GM13977 (cell line): Measurements from ENCODE around the gene GALNT9.

Source experiments
- DNase-seq: peaks from one replicate; pipeline ENCODE4 v3.0.0; 2012; ENCODE audit warnings: low spot score
- in situ Hi-C: fragments of 300-500 bp; cut with MboI; formaldehyde crosslinking; loops from one replicate; pipeline ENCODE4 v1.12.0; 2022; ENCODE audit warnings: low sequenced_read_pairs, low pct_unique_long_range_greater_than_20kb, mixed read lengths, inconsistent platforms; ENCODE audit not compliant: unreplicated experiment
- TF ChIP-seq, protein P1 (sequence below): IDR thresholded peaks from 2 replicates; pipeline ENCODE4 v1.5.1; 2012; ENCODE audit warnings: mild to moderate bottlenecking, control low read depth; ENCODE audit not compliant: insufficient read depth; ENCODE audit errors: extremely low read depth, missing control alignments

GALNT9 gene

DNA sequence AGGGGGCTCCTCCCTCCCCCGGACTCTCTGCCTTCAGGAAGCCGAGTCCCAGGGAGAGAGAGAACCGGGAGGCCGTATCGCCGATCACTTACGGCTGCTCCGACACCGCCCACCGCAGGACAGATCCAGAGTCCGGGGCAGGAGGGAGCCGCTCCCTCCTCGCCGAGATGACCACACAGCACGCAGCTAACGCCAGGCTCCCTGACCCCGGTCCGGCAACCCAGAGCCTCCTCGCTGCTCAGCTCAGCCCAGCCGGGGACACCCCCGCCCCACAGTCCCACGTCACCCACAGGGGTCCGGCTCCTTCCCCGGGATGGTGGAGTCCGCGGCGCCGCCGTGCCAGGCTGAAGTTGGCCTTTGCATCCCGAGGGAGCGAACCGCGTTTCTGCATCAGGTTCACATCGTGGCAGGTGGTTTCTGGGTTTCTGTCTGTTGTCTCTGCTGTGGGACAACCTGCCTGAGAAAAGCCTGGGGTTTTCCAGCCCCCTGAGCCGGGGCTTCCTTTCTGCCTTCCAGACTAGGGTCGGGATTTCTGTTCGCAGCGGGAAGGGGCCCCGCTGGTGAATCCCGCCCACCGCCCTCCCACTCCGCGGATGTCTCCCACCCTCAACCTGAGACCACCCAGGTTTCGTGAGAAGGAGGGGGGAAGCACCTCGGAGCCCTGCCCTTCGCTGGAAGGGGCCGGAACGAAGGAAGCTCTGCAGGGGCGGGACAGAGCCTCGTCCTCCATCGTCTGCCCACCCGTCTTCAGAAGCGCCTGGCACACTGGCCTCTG lies 123.9 kb downstream of the GALNT9 start:
- in situ Hi-C loops = no loop called here
- peak; percentile 66 for DNase-seq
- TF ChIP-seq, protein P1, sequence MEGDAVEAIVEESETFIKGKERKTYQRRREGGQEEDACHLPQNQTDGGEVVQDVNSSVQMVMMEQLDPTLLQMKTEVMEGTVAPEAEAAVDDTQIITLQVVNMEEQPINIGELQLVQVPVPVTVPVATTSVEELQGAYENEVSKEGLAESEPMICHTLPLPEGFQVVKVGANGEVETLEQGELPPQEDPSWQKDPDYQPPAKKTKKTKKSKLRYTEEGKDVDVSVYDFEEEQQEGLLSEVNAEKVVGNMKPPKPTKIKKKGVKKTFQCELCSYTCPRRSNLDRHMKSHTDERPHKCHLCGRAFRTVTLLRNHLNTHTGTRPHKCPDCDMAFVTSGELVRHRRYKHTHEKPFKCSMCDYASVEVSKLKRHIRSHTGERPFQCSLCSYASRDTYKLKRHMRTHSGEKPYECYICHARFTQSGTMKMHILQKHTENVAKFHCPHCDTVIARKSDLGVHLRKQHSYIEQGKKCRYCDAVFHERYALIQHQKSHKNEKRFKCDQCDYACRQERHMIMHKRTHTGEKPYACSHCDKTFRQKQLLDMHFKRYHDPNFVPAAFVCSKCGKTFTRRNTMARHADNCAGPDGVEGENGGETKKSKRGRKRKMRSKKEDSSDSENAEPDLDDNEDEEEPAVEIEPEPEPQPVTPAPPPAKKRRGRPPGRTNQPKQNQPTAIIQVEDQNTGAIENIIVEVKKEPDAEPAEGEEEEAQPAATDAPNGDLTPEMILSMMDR = no peak

DNA sequence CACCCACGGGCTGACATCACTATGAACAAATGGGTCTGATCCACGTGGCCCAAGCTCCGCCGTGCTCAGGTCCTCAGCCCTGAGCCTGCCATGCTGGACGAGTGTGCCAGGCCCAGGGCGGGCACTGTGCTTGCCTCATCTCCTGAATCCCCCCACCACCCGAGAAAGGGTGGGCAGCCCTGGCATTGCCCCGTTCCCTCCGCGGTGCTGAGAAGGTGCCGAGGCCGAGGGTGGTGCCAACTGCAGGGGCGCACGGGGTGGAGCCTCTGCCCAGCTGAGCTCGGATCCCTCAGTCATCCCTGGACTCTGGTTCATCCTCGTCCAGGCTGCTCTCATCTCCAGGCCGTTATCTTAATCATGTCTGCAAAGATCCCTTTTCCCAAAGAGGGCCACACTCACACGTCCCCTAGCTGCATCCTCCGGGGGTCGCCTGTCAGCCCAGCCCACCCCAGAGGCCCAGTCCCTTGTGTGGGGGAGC lies 124.6 kb downstream of the GALNT9 start:
- in situ Hi-C loops = no loop called here
- TF ChIP-seq, protein P1 = no peak
- DNase-seq = no peak

DNA sequence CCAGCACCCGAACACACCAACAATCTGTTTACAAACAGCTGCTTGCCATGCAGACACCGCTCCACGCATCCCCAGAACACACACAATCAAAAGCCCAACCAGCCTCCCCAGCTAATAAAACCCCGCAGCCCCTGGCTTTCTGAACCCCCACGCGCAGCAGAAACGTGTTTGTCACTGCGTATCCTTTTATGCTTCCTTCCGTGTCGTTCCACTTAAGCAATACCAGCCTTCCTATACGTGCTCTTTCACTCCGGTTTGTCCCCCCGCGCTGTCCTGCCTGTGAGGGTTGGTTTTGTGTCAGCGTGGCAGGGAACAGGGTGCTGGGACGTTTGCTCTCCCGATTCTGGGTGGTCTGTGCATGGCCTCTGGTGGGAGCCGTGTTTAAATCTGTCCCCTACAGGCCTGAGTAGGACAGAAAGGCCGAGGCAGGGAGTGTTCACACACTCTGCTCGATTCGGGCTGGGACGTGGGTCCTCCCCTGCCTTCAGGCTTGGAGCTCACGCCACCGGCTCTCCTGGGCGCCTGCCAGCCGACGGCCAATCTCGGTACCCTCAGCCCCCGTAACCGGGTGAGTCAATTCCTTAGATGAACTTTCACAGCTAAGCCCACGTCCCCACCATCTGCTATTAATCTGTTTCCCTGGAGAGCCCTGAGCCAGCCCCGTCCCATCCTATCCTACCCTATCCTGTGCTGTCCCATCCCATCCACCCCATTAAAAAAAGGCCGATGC lies 125.2 kb downstream of the GALNT9 start:
- in situ Hi-C loops = no loop called here
- TF ChIP-seq, protein P1 = no peak
- DNase-seq = no peak

DNA sequence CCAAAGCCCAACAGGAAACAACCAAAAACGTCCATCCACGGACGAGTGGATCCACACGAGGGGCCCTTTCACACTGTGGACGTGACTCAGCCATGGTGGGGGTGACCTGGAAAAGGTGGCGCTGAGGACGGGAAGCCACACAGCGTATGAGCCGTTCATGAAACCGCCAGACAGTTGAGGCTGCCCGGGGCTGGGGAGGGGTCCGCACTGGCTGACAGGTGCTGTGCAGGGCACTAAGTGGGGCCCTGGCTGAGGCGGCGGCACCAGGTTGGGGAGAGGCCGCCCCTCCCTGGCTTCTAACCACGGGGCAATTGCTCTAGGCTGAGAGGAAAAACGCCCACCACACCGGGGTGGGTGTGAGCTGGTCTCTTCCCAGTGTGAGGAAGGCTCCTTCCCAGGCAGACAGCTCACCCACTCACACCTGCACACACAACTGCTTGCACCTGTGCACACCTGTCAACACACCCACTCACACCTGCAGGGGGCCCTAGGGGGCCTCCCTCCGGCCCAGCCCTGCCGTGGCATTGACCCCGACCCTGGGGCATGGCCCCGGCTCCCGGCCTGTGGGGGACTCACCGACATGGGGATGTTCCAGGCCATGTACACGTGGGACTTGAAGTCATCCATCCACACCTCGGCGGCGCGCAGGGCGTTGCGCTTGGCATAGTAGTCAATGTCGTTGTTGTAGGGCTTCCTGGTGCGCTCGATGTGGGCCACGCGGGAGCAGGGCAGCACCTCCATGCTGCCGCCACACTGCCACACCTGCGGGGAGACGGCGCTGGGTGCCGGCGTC lies 126.3 kb downstream of the GALNT9 start:
- in situ Hi-C loops = no loop called here
- TF ChIP-seq, protein P1 = no peak
- no peak for DNase-seq

DNA sequence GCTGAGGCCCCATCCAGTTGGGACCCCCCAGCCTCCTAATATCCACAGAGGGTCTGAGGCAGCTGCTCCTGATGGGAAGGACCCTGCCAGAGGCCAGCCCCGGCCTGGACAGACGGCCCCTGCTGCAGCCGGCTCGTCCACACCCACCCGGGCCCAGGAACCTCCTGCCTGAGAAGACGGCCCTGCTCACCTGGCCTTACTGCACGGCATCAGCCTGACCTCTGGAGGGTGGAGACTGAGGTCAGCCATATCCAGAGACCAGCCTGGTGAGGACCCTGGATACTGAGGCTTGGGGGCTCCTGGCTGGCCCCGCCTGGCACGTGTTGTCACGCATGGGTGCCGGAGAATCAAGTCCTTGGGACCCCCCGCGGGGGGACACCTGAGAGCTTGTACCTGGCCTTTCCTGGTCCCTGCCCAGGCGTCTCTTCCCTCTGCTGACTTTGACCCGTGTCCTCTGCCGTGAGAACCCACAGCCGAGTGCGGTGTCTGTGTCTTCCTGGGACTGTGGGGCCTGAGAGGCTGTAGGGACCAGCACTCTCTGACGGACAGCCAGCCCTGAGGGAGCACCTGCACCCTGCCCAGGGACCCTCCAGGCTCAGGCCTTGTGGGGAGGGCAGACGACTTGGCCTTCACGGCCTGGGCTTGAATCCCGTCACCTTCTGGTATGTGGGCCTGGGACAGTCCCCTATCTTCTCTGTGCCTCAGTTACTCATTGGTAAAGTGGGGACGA lies 127.8 kb downstream of the GALNT9 start:
- in situ Hi-C loops = no loop called here
- TF ChIP-seq, protein P1 = no peak

DNA sequence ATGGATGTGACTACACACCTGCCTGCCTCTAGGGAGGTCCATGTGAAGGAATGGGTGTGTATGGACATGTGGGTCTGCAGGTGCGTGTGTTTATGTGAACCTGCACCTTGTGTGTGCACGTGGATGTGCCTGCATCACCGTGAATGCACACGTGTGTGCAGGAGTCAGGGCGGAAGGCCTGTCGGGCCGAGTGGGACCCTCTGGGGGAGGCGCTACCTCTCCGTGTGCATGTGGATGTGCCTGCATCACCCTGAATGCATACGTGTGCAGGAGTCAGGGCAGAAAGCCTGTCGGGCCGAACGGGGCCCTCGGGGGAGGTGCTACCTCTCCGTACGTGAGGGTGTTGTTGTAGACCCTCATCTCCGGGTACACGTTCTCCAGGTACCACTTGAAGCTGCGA lies 128.6 kb downstream of the GALNT9 start:
- in situ Hi-C loops = no loop called here
- TF ChIP-seq, protein P1 = no peak
- no peak for DNase-seq

More for the DNA sequence above, 127.8 kb downstream of the GALNT9 start:
- no peak for DNase-seq
